GM18867 (cell line): Measurements from ENCODE around the gene GRM1.
"Not testable (repeated sequence)": the region's sequence is repeated elsewhere in the genome, so short reads cannot be mapped to it uniquely, and the experiment has no call there.

Source experiments
- ATAC-seq: cut with Tn5 transposase; IDR thresholded peaks from one replicate; pipeline ENCODE4 v1.9.1; 2021; ENCODE audit warnings: mild to moderate bottlenecking, moderate library complexity; ENCODE audit not compliant: unreplicated experiment

GRM1 gene

GRCh38 chr6:146267946-146268345, 239.1 kb downstream of the GRM1 start:
- no peak for ATAC-seq

GRCh38 chr6:146269482-146269881, 240.6 kb downstream of the GRM1 start:
- no peak for ATAC-seq

GRCh38 chr6:146271163-146271562, 242.3 kb downstream of the GRM1 start:
- ATAC-seq = not testable (repeated sequence)

GRCh38 chr6:146273490-146273889, 244.6 kb downstream of the GRM1 start:
- ATAC-seq = no peak

GRCh38 chr6:146277142-146277541, 248.3 kb downstream of the GRM1 start:
- ATAC-seq = no peak

- no peak for ATAC-seq
Measured at GRCh38 chr6:146281651-146282362, 252.9 kb downstream of the GRM1 start.

GRCh38 chr6:146282837-146283236, 254.0 kb downstream of the GRM1 start:
- ATAC-seq = no peak

GRCh38 chr6:146284311-146284710, 255.4 kb downstream of the GRM1 start:
- no peak for ATAC-seq

GRCh38 chr6:146286961-146287360, 258.1 kb downstream of the GRM1 start:
- ATAC-seq = no peak

GRCh38 chr6:146287691-146288369, 259.0 kb downstream of the GRM1 start:
- ATAC-seq = no peak

GRCh38 chr6:146289816-146290588, 261.1 kb downstream of the GRM1 start:
- ATAC-seq = no peak

GRCh38 chr6:146290589-146290901, 261.7 kb downstream of the GRM1 start:
- no peak for ATAC-seq

- ATAC-seq = no peak
Measured at GRCh38 chr6:146292506-146292905, 263.6 kb downstream of the GRM1 start.

- no peak for ATAC-seq
Measured at GRCh38 chr6:146295695-146296094, 266.8 kb downstream of the GRM1 start.

- peak; percentile 57 for ATAC-seq
Measured at GRCh38 chr6:146297815-146298214, 269.0 kb downstream of the GRM1 start.

GRCh38 chr6:146300521-146300920, 271.7 kb downstream of the GRM1 start:
- no peak for ATAC-seq

- ATAC-seq = no peak
Measured at GRCh38 chr6:146301764-146302163, 272.9 kb downstream of the GRM1 start.

- ATAC-seq = no peak
Measured at GRCh38 chr6:146302994-146303393, 274.1 kb downstream of the GRM1 start.

- no peak for ATAC-seq
Measured at GRCh38 chr6:146304181-146304580, 275.3 kb downstream of the GRM1 start.

- no peak for ATAC-seq
Measured at GRCh38 chr6:146305092-146305491, 276.2 kb downstream of the GRM1 start.

- no peak for ATAC-seq
Measured at GRCh38 chr6:146305951-146306350, 277.1 kb downstream of the GRM1 start.

- ATAC-seq = no peak
Measured at GRCh38 chr6:146310628-146311027, 281.8 kb downstream of the GRM1 start.
